IPS DF 6.9 (cell line): Measurements from ENCODE around the gene SCGB1C2.

ENCODE experiments used
- DNase-seq: peaks from one replicate; pipeline ENCODE4 v3.0.0-alpha.2; 2013; ENCODE audit warnings: low read depth, low spot score
- H3K27ac ChIP-seq: one replicate; pipeline ENCODE4 v1.5.1; 2013; ENCODE audit warnings: low read length, control low read depth
- H3K27me3 ChIP-seq: 2 replicates; pipeline ENCODE4 v1.6.1; 2013; ENCODE audit warnings: mild to moderate bottlenecking, low read length; ENCODE audit not compliant: control insufficient read depth, insufficient read depth
- H3K36me3 ChIP-seq: 2 replicates; pipeline ENCODE4 v1.6.1; 2013; ENCODE audit warnings: low read length; ENCODE audit not compliant: control insufficient read depth, insufficient read depth
- H3K4me1 ChIP-seq: 2 replicates; pipeline ENCODE4 v1.6.1; 2013; ENCODE audit warnings: low read length; ENCODE audit not compliant: control insufficient read depth, insufficient read depth
- H3K4me3 ChIP-seq: 2 replicates; pipeline ENCODE4 v1.5.1; 2013; ENCODE audit warnings: mild to moderate bottlenecking, low read length
- H3K9me3 ChIP-seq: 2 replicates; pipeline ENCODE4 v1.6.1; 2013; ENCODE audit warnings: low read length, inconsistent platforms; ENCODE audit not compliant: control insufficient read depth, insufficient read depth
- WGBS: extraction: QIAGEN DNeasy Blood & Tissue Kit; methylation state at CpG from one replicate; pipeline ENCODE4 v1.1.7; 2013; ENCODE audit warnings: mixed read lengths, missing lambda C conversion rate; ENCODE audit not compliant: insufficient read length, insufficient coverage; 5-methylcytosine and 5-hydroxymethylcytosine counted together

Gene SCGB1C2

DNA sequence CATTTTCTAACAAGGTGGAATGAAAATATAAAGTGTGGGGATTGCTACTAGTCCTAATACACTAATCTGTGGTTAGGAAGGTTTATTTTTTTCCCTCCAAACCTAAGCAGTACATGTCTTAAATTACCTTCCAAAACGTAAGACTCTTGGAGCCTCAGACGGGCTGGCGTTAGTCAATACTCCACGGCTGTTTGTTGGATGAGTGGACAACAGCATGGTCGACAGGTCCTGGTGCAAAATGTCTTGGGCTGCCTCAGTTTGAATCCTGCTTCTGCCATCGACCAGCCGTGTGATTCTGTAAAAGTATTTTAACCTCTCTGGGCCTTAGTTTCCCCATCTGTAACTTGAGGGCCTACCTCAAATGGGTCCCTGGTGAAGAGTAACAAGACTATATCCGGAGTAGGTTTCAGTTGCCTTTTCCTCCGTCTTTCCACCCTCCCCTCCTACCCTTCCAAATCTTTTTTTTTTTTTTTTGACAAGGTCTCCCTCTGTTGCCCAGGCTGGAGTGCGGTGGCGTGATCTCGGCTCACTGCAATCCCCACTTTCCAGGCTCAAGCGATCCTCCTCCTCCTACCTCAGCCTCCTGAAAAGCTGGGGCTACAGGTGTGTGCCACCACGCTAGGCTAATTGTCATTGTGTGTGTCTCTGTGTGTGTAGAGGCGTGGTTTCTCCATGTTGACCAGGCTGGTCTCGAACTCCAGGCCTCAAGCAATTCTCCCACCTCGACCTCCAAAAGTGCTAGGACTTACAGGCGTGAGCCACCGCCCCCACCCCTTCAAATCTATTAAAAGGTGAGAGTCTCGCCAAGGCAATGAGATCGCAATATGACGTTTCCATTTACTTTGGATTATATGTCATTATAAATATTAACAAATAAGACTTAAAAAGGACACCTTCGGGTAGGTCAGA, 5.8 kb downstream of the SCGB1C2 start:
- Histone ChIP-seq H3K27me3 (peaks cover 3% of the 10 kb centered on the region; the same call in 1 of the 2 replicates), H3K4me1 (no peaks in the 10 kb centered on the region), H3K4me3 (no peak overlapping the region), H3K9me3 (no peaks in the 10 kb centered on the region), H3K36me3 (no peaks in the 10 kb centered on the region), H3K27ac (no peak overlapping the region)
- WGBS = no CpG with 5 or more reads among the region's 23 CpGs
- DNase-seq = no peak

DNA sequence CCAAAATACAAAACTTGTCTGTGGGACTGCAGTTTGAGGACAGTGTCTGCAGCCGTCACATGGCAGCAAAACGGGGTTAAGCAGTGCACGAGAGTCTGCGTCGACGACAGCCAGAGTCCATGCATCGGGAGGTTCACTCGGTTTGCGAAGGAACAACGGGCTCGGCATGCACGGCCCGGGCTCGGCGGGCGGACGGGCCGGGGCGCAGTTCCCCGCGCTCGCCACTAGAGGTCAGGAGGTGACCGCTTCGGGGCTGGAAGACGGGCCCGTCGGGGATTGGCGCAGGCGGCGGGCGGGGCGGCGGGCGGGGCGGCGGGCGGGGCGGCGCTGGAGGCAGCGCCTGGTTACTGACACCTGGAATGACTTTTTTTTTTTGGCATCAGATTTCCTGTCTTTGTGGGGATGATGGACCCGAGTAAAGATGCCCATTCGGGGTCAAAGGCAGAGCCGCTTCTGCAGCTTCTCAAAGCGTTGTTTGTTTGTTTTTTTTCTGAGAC, 6.5 kb downstream of the SCGB1C2 start:
- Histone ChIP-seq H3K4me3 (no peak overlapping the region), H3K27ac (no peak overlapping the region), H3K4me1 (no peaks in the 10 kb centered on the region), H3K9me3 (no peaks in the 10 kb centered on the region), H3K36me3 (no peaks in the 10 kb centered on the region), H3K27me3 (peaks cover 3% of the 10 kb centered on the region; the same call in 1 of the 2 replicates)
- no CpG with 5 or more reads among the region's 44 CpGs for WGBS
- no peak for DNase-seq

DNA sequence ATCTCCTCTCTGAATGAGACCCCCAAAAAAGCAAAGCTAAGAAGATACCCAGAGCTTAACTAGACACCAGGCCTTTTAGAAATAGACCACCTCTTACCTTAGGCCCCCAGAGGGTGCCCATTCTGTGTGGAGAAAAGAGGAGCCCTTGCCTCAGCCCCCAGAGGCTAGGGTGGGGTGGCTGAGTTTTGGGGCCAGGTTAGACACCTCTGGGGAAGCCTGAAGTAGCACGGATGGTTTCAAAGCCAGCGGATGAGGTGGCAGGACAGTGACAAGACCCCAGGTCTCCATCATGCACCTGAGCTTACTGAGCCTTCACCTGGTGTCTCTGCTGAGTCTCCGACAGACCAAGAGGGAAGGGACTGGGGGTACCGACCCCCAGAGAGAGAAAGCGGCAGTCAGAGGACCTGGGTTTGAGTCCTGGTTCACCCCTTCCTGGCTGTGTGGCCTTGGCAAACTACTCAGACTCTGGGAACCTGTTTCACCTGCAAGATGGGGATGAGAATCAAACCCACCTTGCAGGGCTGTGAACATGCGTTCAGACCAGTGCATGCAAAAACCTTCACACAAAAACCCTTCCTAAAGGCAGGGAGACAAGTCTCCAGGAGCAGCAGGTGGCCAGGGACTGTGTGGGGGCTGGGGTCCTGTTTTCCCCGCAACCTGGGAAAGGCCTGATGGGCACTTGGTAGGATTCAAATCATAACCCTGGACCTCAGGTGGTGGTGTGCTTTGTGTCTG, 7.7 kb downstream of the SCGB1C2 start:
- H3K4me1 ChIP-seq = no peaks in the 10 kb centered on the region
- WGBS = no CpG with 5 or more reads among the region's 7 CpGs
- no peak overlapping the region for H3K4me3 ChIP-seq
- peaks cover 3% of the 10 kb centered on the region; the same call in 1 of the 2 replicates for H3K27me3 ChIP-seq
- H3K27ac ChIP-seq = no peak overlapping the region
- no peaks in the 10 kb centered on the region for H3K9me3 ChIP-seq
- no peak for DNase-seq
- no peaks in the 10 kb centered on the region for H3K36me3 ChIP-seq

DNA sequence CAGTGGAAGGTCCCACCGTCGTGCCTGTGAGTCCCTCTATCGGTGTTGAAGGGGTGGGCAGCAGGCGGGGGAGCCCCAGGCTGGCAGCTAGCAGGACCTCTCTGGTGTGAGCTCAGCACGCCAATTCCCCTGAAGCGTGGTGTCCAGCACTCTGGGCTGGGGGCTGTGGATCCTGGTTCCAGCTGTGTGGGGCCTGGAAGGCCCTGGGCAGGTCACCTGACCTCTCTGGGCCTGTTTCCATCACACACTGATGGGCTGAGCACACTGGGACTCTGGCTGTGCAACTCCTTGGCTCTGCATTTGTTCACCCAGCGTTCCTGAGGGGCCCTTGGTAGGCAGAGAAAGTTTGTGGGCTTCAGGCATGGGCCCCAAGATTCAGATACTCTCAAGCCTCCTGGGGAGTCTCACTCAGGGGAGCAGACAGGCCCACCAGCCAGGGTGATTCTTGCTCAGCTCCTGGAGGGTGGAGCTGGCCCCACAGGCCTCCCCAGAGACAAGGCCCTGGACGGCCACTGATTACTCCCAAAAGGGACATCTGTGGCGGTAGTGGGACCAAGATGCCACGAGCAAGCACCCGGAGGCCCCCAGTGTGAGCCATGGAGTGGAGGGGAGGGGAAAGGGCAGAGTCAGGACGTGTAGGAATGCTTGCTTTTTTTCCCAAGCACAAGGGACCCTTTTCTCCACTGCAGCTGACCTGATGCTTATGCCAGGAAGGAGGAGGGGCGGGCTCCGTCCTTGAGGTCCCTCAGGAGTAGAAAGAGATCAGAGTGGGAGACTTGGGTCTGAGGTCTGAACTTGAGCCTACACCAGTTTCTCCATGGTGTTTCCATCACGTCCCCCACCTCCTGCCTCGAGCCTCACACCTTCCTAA, 8.5 kb downstream of the SCGB1C2 start:
- Histone ChIP-seq H3K4me1 (no peaks in the 10 kb centered on the region), H3K9me3 (no peaks in the 10 kb centered on the region), H3K4me3 (no peak overlapping the region), H3K36me3 (no peaks in the 10 kb centered on the region), H3K27me3 (peaks cover 3% of the 10 kb centered on the region; the same call in 1 of the 2 replicates), H3K27ac (no peak overlapping the region)
- WGBS = no CpG with 5 or more reads among the region's 16 CpGs
- no peak for DNase-seq

DNA sequence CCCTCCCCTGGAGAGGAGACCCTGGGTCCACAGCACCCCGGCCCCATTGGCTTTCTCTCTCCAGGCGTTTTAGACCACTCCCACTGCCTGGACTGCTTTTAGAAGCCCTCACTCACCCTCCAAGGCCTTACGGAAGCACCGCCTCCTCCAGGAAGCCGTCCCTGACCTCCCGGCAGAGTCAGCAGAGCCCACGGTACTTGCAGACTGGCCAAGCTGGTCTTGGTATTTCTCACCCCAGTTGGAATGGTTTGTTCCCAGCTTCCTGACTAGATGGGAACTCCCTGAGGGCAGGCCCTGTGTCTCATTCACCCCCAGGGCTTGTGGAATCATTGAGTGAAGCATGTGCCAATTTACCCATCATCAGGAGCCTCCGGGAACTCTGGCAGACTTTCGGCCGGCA, 9.2 kb downstream of the SCGB1C2 start:
- WGBS = no CpG with 5 or more reads among the region's 10 CpGs
- no peak for DNase-seq
- H3K4me1 ChIP-seq = no peaks in the 10 kb centered on the region
- H3K9me3 ChIP-seq = no peaks in the 10 kb centered on the region
- H3K4me3 ChIP-seq = no peak overlapping the region
- peaks cover 3% of the 10 kb centered on the region; the same call in 1 of the 2 replicates for H3K27me3 ChIP-seq
- no peaks in the 10 kb centered on the region for H3K36me3 ChIP-seq
- no peak overlapping the region for H3K27ac ChIP-seq

DNA sequence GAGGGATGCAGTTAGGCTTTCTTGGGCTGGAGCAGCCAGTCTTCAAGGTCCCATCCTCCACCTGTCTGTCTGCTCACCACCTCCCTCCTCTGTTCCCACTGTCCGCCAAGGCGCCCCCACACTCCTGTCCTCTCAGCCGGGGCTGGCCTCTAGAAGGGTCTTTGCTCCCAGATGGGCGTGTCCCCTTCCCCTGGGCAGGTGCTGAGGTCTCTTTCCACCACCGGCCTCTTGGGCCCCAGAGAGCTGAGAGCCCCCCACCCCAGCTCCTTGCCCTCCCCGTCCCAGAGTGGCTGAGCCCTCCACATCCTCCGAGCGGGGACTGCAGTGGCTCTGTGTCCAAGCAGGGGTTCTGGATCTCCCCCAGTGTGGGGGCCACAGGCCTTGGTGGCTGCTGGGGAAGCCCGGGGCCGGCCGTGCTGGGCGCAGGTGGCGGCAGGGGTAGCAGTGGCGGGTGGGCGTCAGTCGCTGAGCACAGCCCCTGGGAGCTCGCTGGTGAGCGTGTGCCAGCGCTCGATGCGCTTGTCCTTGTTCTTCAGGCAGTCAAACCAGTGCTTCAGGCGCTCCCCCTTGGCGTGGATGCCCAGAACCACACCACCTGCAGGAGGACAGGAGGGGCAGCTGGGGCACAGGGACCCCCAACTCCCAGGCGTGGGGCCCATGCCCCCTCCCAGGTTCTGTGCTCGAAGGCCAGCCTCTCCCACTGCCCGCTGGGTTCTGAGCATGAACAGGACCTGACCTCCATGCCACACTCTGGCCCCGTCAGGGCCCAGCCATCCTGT, 9.8 kb downstream of the SCGB1C2 start:
- Histone ChIP-seq H3K9me3 (no peaks in the 10 kb centered on the region), H3K36me3 (no peaks in the 10 kb centered on the region), H3K27ac (no peak overlapping the region), H3K4me3 (no peak overlapping the region), H3K27me3 (peaks cover 3% of the 10 kb centered on the region; the same call in 1 of the 2 replicates), H3K4me1 (no peaks in the 10 kb centered on the region)
- WGBS = no CpG with 5 or more reads among the region's 27 CpGs
- no peak for DNase-seq

DNA sequence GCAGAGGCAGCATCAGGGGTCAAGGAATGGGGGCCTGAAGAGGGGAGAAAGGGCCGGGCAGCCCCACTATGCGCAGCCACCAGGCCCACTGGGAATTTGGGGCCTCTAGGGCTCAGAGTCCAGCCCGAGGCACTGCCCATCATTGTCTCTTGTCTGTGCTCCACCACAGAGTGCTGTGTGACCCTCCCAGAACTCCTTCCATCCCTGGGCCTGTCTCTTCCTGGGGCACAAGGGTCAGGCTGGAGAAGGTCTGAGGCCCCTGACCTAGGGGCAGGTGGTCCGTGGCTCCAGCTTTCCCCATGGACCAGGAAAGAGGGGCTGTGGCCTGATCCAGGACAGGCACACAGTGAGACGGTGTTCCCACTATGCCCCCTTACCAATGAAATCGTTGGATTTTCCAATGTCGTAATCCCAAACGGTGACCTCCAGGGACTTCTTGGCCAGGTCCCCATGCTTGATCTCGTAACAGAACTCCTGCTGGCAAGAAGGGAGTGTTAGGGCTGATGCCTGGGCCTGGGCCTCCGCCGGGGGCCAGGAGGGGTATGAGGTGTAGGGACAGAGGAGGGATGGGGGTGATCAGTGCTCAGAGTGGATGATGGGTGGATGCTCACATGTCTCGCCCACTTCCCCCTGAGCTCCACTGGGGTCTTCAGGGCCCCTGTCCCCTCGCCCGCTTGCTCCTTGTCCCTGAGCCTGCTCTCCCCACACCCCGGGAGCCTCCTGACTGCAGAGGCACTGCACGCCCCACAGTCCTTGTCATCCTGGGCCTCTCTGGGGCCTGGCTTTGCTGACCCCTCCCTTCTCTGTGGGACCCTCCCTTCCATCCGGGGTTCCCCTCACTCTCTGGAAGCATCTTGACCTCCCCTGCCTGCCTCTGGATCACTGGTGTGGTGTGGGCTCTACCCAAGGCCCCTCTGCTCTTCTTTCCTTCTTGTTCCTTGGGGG, 10.7 kb downstream of the SCGB1C2 start:
- no peak overlapping the region for H3K4me3 ChIP-seq
- no peaks in the 10 kb centered on the region for H3K4me1 ChIP-seq
- no peaks in the 10 kb centered on the region for H3K36me3 ChIP-seq
- DNase-seq = no peak
- no peaks in the 10 kb centered on the region for H3K9me3 ChIP-seq
- H3K27ac ChIP-seq = no peak overlapping the region
- WGBS = no CpG with 5 or more reads among the region's 17 CpGs
- H3K27me3 ChIP-seq = peaks cover 3% of the 10 kb centered on the region; the same call in 1 of the 2 replicates

DNA sequence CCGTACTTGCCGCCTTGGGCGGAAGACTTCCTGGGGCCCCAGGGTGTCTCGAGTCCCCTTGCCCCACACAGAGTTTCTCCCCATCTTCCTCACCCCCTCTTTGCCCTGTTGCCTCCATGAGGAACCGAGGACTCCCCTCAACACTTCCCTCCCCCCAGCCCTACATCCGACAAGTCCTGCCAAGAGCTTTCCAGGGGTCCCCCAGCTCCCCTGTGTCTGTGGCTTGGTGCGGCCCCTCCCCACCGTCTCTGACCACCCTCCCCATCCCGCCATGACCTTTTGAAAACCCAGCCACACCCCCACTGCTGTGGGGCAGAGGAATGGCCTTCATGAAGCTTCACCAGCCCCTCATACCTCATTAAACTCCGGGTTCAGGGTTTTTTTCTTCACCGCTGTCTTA, 11.4 kb downstream of the SCGB1C2 start:
- no peaks in the 10 kb centered on the region for H3K9me3 ChIP-seq
- H3K36me3 ChIP-seq = no peaks in the 10 kb centered on the region
- no peak overlapping the region for H3K27ac ChIP-seq
- no CpG with 5 or more reads among the region's 11 CpGs for WGBS
- H3K27me3 ChIP-seq = no peaks in the 10 kb centered on the region
- H3K4me1 ChIP-seq = no peaks in the 10 kb centered on the region
- H3K4me3 ChIP-seq = no peak overlapping the region
- DNase-seq = no peak

DNA sequence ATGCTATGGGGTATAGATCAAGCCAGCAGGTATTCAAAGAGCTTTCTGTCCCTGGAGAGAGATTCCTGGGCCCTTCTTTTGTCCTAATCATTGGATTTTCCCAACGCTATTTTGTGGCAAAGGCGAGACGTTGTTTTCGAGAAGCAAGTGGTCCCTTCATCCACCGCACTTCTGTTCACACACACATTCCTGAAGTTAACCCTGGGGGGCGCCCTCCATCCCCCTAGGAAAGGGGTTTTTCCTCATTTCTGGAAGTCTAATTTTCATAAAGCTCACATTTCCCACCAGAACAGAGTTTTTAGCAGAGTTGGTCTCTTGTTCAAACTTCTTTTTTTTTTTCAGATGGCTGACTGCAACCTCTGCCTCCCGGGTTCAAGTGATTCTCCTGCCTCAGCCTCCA, 11.9 kb downstream of the SCGB1C2 start:
- H3K27me3 ChIP-seq = no peaks in the 10 kb centered on the region
- DNase-seq = no peak
- H3K36me3 ChIP-seq = no peaks in the 10 kb centered on the region
- no peaks in the 10 kb centered on the region for H3K4me1 ChIP-seq
- H3K9me3 ChIP-seq = no peaks in the 10 kb centered on the region
- no CpG with 5 or more reads among the region's 7 CpGs for WGBS
- H3K4me3 ChIP-seq = no peak overlapping the region
- no peak overlapping the region for H3K27ac ChIP-seq
